Stimulated activated CD8-positive, alpha-beta memory T cell treated with anti-CD3 and anti-CD28 coated beads, Interleukin-7, amount 100 ng/mL, for 48 hours (primary cell): ENCODE data around the gene HDAC6.

Experiments used
- DNase-seq, 2 donors: peaks; one replicate each; pipeline ENCODE4 v3.0.0-alpha.2; 2020; ENCODE audit warnings: low read depth in 1 of 2; ENCODE audit errors: extremely low read depth in 1 of 2

HDAC6 gene

GRCh38 chrX:48801280-48802088, at the start of gene HDAC6:
Gene HDAC6 (plus strand): TSS chrX:48802067. CDS start chrX:48802693, 626 bp downstream.
- DNase-seq: peak; percentile 85 to 92

GRCh38 chrX:48752498-48752897, 49.4 kb upstream of the HDAC6 start:
- DNase-seq: no peak

- DNase-seq: no peak
Measured at GRCh38 chrX:48753708-48754228, 48.1 kb upstream of the HDAC6 start.

GRCh38 chrX:48754238-48754637, 47.6 kb upstream of the HDAC6 start:
- DNase-seq: no peak

- DNase-seq: no peak
Measured at GRCh38 chrX:48761674-48762471, 40.0 kb upstream of the HDAC6 start, which contains the start of gene GLOD5. Gene GLOD5 (plus strand): TSS chrX:48761747. CDS start chrX:48761791, 44 bp downstream.

GRCh38 chrX:48769230-48769629, 32.6 kb upstream of the HDAC6 start:
- no peak for DNase-seq

GRCh38 chrX:48770296-48770695, 31.6 kb upstream of the HDAC6 start:
- DNase-seq: no peak

GRCh38 chrX:48772602-48773001, 29.3 kb upstream of the HDAC6 start:
- no peak for DNase-seq

- no peak for DNase-seq
Measured at GRCh38 chrX:48776818-48777439, 24.9 kb upstream of the HDAC6 start.

- DNase-seq: no peak
Measured at GRCh38 chrX:48779399-48779798, 22.5 kb upstream of the HDAC6 start.

GRCh38 chrX:48781705-48782104, 20.2 kb upstream of the HDAC6 start:
- DNase-seq: no peak

GRCh38 chrX:48782216-48782615, 19.7 kb upstream of the HDAC6 start:
- DNase-seq: no peak

- no peak for DNase-seq
Measured at GRCh38 chrX:48782795-48783194, 19.1 kb upstream of the HDAC6 start.

GRCh38 chrX:48784726-48785125, 17.1 kb upstream of the HDAC6 start:
- no peak for DNase-seq

- no peak for DNase-seq
Measured at GRCh38 chrX:48785186-48785539, 16.7 kb upstream of the HDAC6 start.

GRCh38 chrX:48785540-48786214, 16.2 kb upstream of the HDAC6 start:
- no peak for DNase-seq

GRCh38 chrX:48786341-48786800, 15.5 kb upstream of the HDAC6 start, which contains the start of gene GATA1:
Gene GATA1 (plus strand): TSS chrX:48786590. CDS start chrX:48791110, 4,520 bp downstream.
- no peak for DNase-seq

- no peak for DNase-seq
Measured at GRCh38 chrX:48786825-48787504, 14.9 kb upstream of the HDAC6 start.

GRCh38 chrX:48787505-48788443, 14.1 kb upstream of the HDAC6 start:
- no peak for DNase-seq
